GM10266 (cell line): ENCODE data around the gene TPSB2.
"Not testable (repeated sequence)": the region's sequence is repeated elsewhere in the genome, so short reads cannot be mapped to it uniquely, and the experiment has no call there.

Experiments used
- DNase-seq: peaks from one replicate; pipeline ENCODE4 v3.0.0; 2012; ENCODE audit errors: extremely low spot score
- CTCF ChIP-seq: IDR thresholded peaks from 2 replicates; pipeline ENCODE4 v1.5.1; 2012; ENCODE audit warnings: mild to moderate bottlenecking, low read depth; ENCODE audit not compliant: control insufficient read depth, insufficient read depth; ENCODE audit errors: missing control alignments

The TPSB2 gene

GRCh38 chr16:1230084-1230470, at the start of gene TPSB2:
TPSB2 (minus strand) TSS chr16:1230184; CDS start chr16:1229951, 233 bp downstream.
- not testable (repeated sequence) for DNase-seq

GRCh38 chr16:1279081-1279944, 49.3 kb upstream of the TPSB2 start:
- DNase-seq: no peak
- no peak for TF ChIP-seq CTCF

- TF ChIP-seq CTCF: no peak
- no peak for DNase-seq
Measured at GRCh38 chr16:1278477-1278876, 48.5 kb upstream of the TPSB2 start.

- no peak for TF ChIP-seq CTCF
- DNase-seq: no peak
Measured at GRCh38 chr16:1277617-1278282, 47.8 kb upstream of the TPSB2 start.

GRCh38 chr16:1277151-1277598, 47.2 kb upstream of the TPSB2 start:
- TF ChIP-seq CTCF: no peak
- DNase-seq: no peak

- TF ChIP-seq CTCF: no peak
- DNase-seq: no peak
Measured at GRCh38 chr16:1276580-1276878, 46.5 kb upstream of the TPSB2 start.

- no peak for DNase-seq
Measured at GRCh38 chr16:1275791-1276579, 46.0 kb upstream of the TPSB2 start.

More at GRCh38 chr16:1275791-1276579, 46.0 kb upstream of the TPSB2 start:
- no peak for TF ChIP-seq CTCF
